HUDEP-2 (cell line): Measurements from ENCODE around the gene LGALS1.
"Not testable (repeated sequence)": the region's sequence is repeated elsewhere in the genome, so short reads cannot be mapped to it uniquely, and the experiment has no call there.

Experiments used
- DNase-seq, 76 experiments: peaks; one replicate each; lab custom pipeline; 2025; ENCODE audit not compliant: unreplicated experiment in 76 of 76; lab: John Stamatoyannopoulos, UW

Gene LGALS1

GRCh38 chr22:37638391-37639069, 36.9 kb upstream of the LGALS1 start:
- DNase-seq: peak in 48 of 76 experiments; percentile 9 to 61 (median 32)

DNA sequence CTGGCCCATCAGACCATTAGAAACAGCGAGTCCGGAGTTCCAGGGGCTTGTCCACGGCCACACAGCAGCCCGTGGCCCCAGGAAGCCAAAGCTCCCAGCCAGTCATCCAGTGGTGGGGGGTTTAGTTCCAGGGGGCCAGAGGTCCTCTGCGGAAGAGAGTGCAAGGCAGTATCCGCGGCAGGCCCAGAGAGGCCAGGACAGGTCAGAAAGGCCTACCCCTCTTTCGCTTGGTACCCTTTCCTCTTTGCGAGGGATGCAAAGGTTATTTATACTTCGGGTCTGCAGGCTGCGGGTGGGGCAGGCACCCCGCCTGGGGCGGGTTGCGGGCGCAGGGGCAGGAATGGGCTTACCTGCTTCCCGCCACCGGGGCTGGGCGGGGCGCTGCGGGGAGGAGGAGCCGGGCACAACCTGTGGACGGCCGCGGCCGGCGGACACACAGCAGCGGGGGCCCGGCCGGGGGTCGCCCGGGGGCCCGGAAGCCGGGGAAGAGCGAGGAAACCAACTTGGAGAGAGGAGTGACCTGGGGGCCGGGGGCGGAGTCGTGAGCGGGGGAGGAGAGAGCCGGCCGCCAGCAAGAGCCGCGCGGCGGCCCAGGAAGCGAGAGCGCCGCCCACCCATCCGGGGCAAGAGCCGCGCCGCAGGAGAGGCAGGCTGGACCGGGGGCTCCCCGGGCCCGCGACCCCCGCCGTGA, 36.2 kb upstream of the LGALS1 start, which contains the start of gene SH3BP1:
SH3BP1 (plus strand) TSS at position 600 of the 691 bp plus-strand sequence. CDS start 119 bp downstream, outside the sequence.
- peak in 13 of 76 experiments; percentile 3 to 34 (median 23) for DNase-seq

- DNase-seq: no peak
Observed at GRCh38 chr22:37639771-37640590, 35.5 kb upstream of the LGALS1 start.

DNA sequence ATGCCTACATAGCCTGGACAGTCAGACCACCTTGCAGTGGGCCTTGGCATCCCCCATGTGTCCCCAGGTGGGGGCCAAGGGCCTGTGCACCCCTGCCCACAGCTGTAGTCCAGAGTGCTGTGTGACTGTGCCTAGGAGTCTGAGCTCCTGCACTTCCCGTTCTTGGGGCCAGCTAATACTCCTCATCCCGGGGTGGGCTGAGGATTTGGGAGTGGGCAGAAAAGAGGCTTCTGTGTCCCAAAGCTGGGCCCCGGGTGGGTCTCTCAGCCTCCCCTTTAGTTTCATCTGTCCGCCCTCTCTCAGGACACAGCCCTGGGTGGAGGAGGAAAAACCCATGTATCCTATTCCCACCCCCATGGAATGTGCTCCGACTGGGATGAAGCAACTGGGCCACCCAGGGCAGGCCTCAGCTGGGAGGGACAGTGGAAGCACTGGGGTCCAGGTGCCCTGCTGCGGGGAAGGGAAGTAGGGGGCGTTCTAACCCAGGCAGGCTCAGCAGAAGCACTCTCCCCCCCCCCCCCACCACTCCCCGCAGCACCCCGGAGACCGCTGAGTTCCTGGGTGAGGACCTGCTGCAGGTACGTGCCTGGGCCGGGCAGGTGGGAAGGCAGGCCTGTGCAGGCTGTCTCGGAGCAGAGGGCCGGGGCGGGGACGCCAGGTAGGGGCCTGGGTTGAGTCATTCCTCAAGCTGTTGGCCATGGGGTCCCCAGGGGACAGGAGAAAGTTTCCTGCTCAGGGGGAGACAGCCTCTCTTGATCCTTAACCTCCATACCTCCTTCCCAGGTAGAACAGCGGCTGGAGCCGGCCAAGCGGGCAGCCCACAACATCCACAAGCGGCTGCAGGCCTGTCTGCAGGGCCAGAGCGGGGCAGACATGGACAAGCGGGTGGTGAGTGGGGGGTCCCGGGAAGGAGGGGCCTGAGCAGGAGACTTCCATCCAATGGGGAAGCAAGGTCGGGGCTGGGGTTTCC, 34.6 kb upstream of the LGALS1 start:
- DNase-seq: no peak

GRCh38 chr22:37641561-37641949, 33.9 kb upstream of the LGALS1 start:
- peak in 1 of 76 experiments; percentile 3 for DNase-seq

GRCh38 chr22:37643225-37643847, 32.1 kb upstream of the LGALS1 start:
- DNase-seq: peak in 68 of 76 experiments; percentile 16 to 87 (median 70)

GRCh38 chr22:37647317-37647716, 28.1 kb upstream of the LGALS1 start:
- no peak for DNase-seq

GRCh38 chr22:37647928-37648327, 27.5 kb upstream of the LGALS1 start:
- DNase-seq: peak in 75 of 76 experiments; percentile 25 to 97 (median 87)

DNA sequence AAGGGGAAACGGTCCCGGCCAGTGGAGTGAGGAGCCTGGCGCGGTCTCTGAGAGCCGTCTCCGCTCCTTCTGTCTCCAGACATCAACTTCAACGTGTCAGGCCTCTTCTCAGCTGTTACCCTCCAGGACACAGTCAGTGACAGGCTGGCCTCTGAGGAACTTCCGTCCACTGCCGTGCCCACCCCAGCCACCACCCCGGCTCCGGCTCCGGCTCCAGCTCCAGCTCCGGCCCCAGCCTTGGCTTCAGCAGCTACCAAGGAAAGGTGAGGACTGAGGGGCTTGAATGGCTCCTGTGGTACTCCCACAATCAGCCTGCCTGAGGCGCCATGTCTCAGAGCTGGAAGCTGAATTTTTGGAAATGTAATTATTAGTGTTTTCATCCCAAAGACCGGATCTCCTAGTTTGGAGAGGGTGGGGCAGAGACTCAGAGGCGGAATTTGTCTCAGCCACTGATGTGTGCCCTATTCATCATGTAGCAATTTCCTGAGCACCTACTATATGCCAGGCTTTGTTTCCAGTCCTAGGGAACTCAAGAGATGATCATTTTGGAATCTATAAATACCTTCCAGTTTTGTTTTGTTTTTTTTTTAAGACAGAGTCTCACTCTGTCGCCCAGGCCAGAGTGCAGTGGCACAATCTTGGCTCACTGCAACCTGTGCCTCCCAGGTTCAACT, 24.8 kb upstream of the LGALS1 start:
- DNase-seq: no peak

GRCh38 chr22:37654563-37655251, 20.7 kb upstream of the LGALS1 start:
- no peak for DNase-seq

- DNase-seq: no peak
Observed at GRCh38 chr22:37655252-37655563, 20.2 kb upstream of the LGALS1 start.

- not testable (repeated sequence) for DNase-seq
Observed at GRCh38 chr22:37656583-37656982, 18.9 kb upstream of the LGALS1 start.

DNA sequence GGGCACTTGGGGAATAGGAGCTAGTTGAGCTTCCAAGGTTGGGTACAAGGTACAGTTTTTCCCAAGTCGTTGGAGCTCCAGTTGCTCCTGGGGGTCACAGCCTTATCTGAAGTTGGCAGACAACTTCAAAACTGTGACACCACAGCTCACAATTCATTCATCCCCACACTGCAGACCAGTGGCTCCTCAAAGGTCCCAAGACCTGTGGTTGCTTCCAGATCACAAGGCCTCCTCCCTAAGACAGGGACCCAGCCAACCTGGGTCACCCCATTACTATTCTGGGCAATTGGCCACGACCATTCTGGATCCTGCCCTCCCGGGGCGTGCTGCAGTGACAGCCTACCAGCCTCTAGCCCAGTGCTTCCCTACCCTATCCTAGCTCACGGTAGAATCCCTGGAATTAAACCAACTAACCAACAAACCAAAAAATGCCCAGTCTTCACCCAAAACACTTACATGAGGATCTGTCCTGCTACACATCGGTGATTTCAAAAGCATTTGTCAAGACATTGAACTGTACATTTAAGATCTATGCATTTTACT, 17.8 kb upstream of the LGALS1 start:
- DNase-seq: peak in 36 of 76 experiments; percentile 14 to 62 (median 31)

GRCh38 chr22:37658133-37659065, 17.0 kb upstream of the LGALS1 start, which contains the start of gene PDXP:
TSS of gene PDXP (plus strand) at chr22:37658723. CDS start at chr22:37658783, 60 bp downstream.
- DNase-seq: peak; percentile 51 to 100 (median 98)

DNA sequence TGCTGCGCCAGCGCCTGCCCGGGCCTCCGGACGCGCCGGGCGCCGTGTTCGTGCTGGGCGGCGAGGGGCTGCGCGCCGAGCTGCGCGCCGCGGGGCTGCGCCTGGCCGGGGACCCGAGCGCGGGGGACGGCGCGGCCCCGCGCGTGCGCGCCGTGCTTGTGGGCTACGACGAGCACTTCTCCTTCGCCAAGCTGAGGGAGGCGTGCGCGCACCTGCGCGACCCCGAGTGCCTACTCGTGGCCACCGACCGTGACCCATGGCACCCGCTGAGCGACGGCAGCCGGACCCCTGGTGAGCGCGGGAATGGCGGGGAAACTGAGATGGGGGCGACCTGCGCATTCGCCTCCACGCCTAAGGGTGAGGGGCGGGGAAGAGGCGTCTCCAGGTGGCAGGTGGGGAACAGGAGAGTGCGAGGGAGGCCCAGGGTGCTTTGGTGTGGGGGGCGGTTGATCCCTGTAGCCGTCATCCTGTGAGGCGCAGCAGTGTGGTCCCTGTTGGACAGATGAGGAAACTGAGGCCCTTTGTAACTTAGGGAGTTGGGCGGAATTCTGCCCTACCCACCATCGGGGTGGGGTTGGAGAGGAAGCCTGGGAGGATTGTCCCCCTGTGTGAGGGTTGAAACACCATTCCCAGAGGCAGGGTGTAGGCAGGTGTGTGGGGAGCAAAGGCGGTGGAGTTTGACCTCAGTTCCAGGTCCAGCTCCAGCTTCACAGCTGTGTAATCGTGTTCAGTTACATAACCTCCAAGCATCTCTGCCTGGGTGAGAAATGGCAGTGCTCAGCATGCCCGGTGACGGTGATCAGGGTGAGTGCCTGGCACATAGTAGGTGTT, 16.2 kb upstream of the LGALS1 start:
- DNase-seq: peak in 1 of 76 experiments; percentile 2
